A673 (cell line): Measurements from ENCODE around the gene PTGDR2.

Source experiments
- EZH2 ChIP-seq: fragments of 200-600 bp; sonication (generic); IDR thresholded peaks from 2 replicates; pipeline ENCODE4 v1.6.1; 2017; ENCODE audit warnings: borderline replicate concordance, low read depth, mild to moderate bottlenecking, mixed read lengths, antibody characterized with exemption, low read length; ENCODE audit not compliant: poor library complexity, severe bottlenecking
- TF ChIP-seq, protein P1 (sequence below): fragments of 300-800, 200-600 bp; sonication (generic); conservative IDR thresholded peaks from 2 replicates; pipeline ENCODE4 v1.5.1; 2017; ENCODE audit warnings: low read depth, mild to moderate bottlenecking, antibody characterized with exemption, low read length, moderate library complexity, mixed read lengths

DNA sequence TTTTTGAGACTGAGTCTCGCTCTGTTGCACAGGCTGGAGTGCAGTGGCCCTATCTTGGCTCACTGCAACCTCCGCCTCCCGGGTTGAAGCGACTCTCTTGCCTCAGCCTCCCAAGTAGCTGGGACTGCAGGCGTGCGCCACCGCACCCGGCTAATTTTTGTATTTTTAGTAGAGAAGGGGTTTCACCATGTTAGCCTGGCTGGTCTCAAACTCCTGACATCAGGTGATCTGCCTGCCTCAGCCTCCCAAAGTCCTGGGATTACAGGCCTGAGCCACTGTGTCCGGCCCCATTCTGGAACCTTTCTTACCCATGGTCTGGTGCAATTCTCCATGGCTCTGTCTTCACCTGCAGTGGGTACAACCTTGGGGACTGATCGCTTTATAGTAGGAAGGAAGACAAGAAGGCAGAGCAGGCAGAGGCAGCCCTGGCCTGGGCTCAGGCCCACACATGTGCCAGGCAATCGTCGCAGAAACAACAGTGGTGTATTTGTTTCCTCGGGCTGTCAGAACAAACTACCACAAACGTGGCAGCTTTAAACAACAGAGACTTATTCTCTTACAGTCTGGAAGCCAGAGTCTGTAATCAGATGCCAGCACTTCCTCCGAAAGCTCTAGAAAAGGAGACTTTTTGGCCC lies 4.0 kb upstream of the PTGDR2 start:
- TF ChIP-seq, protein P1, sequence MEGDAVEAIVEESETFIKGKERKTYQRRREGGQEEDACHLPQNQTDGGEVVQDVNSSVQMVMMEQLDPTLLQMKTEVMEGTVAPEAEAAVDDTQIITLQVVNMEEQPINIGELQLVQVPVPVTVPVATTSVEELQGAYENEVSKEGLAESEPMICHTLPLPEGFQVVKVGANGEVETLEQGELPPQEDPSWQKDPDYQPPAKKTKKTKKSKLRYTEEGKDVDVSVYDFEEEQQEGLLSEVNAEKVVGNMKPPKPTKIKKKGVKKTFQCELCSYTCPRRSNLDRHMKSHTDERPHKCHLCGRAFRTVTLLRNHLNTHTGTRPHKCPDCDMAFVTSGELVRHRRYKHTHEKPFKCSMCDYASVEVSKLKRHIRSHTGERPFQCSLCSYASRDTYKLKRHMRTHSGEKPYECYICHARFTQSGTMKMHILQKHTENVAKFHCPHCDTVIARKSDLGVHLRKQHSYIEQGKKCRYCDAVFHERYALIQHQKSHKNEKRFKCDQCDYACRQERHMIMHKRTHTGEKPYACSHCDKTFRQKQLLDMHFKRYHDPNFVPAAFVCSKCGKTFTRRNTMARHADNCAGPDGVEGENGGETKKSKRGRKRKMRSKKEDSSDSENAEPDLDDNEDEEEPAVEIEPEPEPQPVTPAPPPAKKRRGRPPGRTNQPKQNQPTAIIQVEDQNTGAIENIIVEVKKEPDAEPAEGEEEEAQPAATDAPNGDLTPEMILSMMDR: no peak
- TF ChIP-seq EZH2: no peak
